ENCODE measurements around the gene HDAC4. TPM values are rescaled to one million over a fixed set of nuclear protein-coding genes. Genes with fewer than 3 reads are reported as not detected.
A peak's percentile ranks its signal among the peaks of the same experiment; 100 is the strongest.

Gene HDAC4
- total RNA-seq, 1 donor from 2014 or later = 39.0 TPM

- H3K27me3 Mint-ChIP-seq = no peaks in the 10 kb centered on the region
- peak; percentile 58 for DNase-seq (ENCODE audit: extremely low spot score, unreplicated experiment)
- no peak overlapping the region for H3K4me3 Mint-ChIP-seq
- peaks cover 27% of the 10 kb centered on the region for H3K4me1 Mint-ChIP-seq (ENCODE audit: unreplicated experiment)
- peaks cover 2% of the 10 kb centered on the region for H3K9me3 Mint-ChIP-seq
- H3K36me3 Mint-ChIP-seq = peaks cover 7% of the 10 kb centered on the region
- TF ChIP-seq, protein P1, sequence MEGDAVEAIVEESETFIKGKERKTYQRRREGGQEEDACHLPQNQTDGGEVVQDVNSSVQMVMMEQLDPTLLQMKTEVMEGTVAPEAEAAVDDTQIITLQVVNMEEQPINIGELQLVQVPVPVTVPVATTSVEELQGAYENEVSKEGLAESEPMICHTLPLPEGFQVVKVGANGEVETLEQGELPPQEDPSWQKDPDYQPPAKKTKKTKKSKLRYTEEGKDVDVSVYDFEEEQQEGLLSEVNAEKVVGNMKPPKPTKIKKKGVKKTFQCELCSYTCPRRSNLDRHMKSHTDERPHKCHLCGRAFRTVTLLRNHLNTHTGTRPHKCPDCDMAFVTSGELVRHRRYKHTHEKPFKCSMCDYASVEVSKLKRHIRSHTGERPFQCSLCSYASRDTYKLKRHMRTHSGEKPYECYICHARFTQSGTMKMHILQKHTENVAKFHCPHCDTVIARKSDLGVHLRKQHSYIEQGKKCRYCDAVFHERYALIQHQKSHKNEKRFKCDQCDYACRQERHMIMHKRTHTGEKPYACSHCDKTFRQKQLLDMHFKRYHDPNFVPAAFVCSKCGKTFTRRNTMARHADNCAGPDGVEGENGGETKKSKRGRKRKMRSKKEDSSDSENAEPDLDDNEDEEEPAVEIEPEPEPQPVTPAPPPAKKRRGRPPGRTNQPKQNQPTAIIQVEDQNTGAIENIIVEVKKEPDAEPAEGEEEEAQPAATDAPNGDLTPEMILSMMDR (conservative IDR thresholded peaks at IDR 0.05) = no peak
- no peak overlapping the region for H3K27ac Mint-ChIP-seq
Measured at GRCh38 chr2:239360421-239361310, 40.2 kb downstream of the HDAC4 start.

GRCh38 chr2:239360008-239360407 is 40.8 kb downstream of the HDAC4 start:
- no peaks in the 10 kb centered on the region for H3K27me3 Mint-ChIP-seq
- TF ChIP-seq, protein P1 (conservative IDR thresholded peaks at IDR 0.05) = no peak
- H3K4me3 Mint-ChIP-seq = no peak overlapping the region
- H3K4me1 Mint-ChIP-seq (ENCODE audit: unreplicated experiment) = peaks cover 20% of the 10 kb centered on the region
- no peak for DNase-seq (ENCODE audit: extremely low spot score, unreplicated experiment)
- no peak overlapping the region for H3K27ac Mint-ChIP-seq
- H3K36me3 Mint-ChIP-seq = peaks cover 13% of the 10 kb centered on the region
- peaks cover 8% of the 10 kb centered on the region for H3K9me3 Mint-ChIP-seq

- Mint-ChIP-seq H3K36me3 (peaks cover 13% of the 10 kb centered on the region), H3K4me3 (no peak overlapping the region), H3K4me1 (ENCODE audit: unreplicated experiment) (peaks cover 20% of the 10 kb centered on the region), H3K9me3 (peaks cover 10% of the 10 kb centered on the region), H3K27ac (no peak overlapping the region), H3K27me3 (no peaks in the 10 kb centered on the region)
- TF ChIP-seq, protein P1 (conservative IDR thresholded peaks at IDR 0.05) = no peak
- no peak for DNase-seq (ENCODE audit: extremely low spot score, unreplicated experiment)
Measured at GRCh38 chr2:239359196-239359912, 41.5 kb downstream of the HDAC4 start.

- no peak for DNase-seq (ENCODE audit: extremely low spot score, unreplicated experiment)
- H3K4me3 Mint-ChIP-seq = no peak overlapping the region
- H3K4me1 Mint-ChIP-seq (ENCODE audit: unreplicated experiment) = peaks cover 25% of the 10 kb centered on the region
- H3K27ac Mint-ChIP-seq = no peak overlapping the region
- H3K36me3 Mint-ChIP-seq = peaks cover 18% of the 10 kb centered on the region
- peaks cover 10% of the 10 kb centered on the region for H3K9me3 Mint-ChIP-seq
- TF ChIP-seq, protein P1 (conservative IDR thresholded peaks at IDR 0.05) = no peak
- no peaks in the 10 kb centered on the region for H3K27me3 Mint-ChIP-seq
Measured at GRCh38 chr2:239358062-239358754, 42.6 kb downstream of the HDAC4 start.

DNA sequence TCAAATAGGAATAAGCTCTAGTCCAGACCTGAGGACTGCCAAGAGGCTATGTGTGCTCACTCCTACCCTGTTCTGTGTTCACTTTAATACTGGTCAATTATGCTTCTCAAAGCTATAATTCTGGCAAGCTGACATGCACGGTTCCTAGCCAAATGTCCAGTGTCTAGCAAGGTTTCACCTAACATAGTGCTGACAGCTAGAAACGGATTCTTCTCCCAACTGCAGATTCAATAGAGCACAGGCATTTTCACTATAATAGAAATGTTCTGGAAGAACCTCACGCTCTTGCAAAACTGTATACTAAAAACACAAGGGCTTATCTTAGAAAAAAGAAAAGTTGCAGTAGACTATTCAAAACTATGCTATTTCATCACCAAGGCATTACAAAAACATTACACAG is 45.1 kb downstream of the HDAC4 start:
- H3K27ac Mint-ChIP-seq = no peak overlapping the region
- H3K9me3 Mint-ChIP-seq = peaks cover 10% of the 10 kb centered on the region
- no peak overlapping the region for H3K4me3 Mint-ChIP-seq
- TF ChIP-seq, protein P1 (conservative IDR thresholded peaks at IDR 0.05) = no peak
- H3K27me3 Mint-ChIP-seq = no peaks in the 10 kb centered on the region
- peaks cover 27% of the 10 kb centered on the region for H3K4me1 Mint-ChIP-seq (ENCODE audit: unreplicated experiment)
- H3K36me3 Mint-ChIP-seq = peaks cover 38% of the 10 kb centered on the region
- no peak for DNase-seq (ENCODE audit: extremely low spot score, unreplicated experiment)

Measured in type B pancreatic cell (in vitro differentiated cells).